Right lobe of liver (tissue), 6 donors: ENCODE data around the gene CASR. TPM values are rescaled to one million over a fixed set of nuclear protein-coding genes. Genes with fewer than 3 reads are reported as not detected.
"Not testable (repeated sequence)": the region's sequence is repeated elsewhere in the genome, so short reads cannot be mapped to it uniquely, and the experiment has no call there.

Experiments used
- ATAC-seq, 4 donors: fragments of 200-7000 bp; cut with Tn5 transposase; one replicate each; pipeline ENCODE4 v1.9.1; 2020; ENCODE audit warnings: mild to moderate bottlenecking in 4 of 4, moderate library complexity in 4 of 4
- DNase-seq, 3 donors: peaks; one replicate each; pipeline ENCODE4 v3.0.0-alpha.2; 2020
- H3K27ac ChIP-seq, 3 donors: fragments of 200-600 bp; one replicate each; pipeline ENCODE4 v1.8.0; 2022
- H3K27me3 ChIP-seq, 2 donors: fragments of 200-600 bp; one replicate each; pipeline ENCODE4 v1.8.0; 2022
- H3K36me3 ChIP-seq, 4 donors: fragments of 200-600 bp; sonication (generic) in 1 of 4; one replicate each; pipeline versions ENCODE4 v1.5.1 to v1.8.0; 2017 to 2022; ENCODE audit warnings: control low read depth in 1 of 4
- H3K4me1 ChIP-seq, 4 donors: fragments of 200-600 bp; sonication (generic) in 1 of 4; one replicate each; pipeline versions ENCODE4 v1.5.1 to v1.8.0; 2017 to 2022; ENCODE audit warnings: control low read depth in 1 of 4
- H3K4me3 ChIP-seq, 3 donors: fragments of 200-600 bp; one replicate each; pipeline ENCODE4 v1.8.0; 2022
- H3K9me3 ChIP-seq, 4 donors: fragments of 200-600 bp; sonication (generic) in 1 of 4; one replicate each; pipeline versions ENCODE4 v1.5.1 to v1.8.0; 2017 to 2022; ENCODE audit warnings: control low read depth in 1 of 4
- POLR2A ChIP-seq: fragments of 450-650 bp; IDR thresholded peaks from one replicate; pipeline ENCODE4 v1.6.1; 2017; ENCODE audit warnings: antibody characterized with exemption, mild to moderate bottlenecking
- WGBS: methylation state at CpG from one replicate; pipeline ENCODE4 v1.1.6; 2018; ENCODE audit warnings: low coverage, low lambda C conversion rate; ENCODE audit not compliant: insufficient coverage; ENCODE audit errors: missing lambda C conversion rate; 5-methylcytosine and 5-hydroxymethylcytosine counted together
- intact Hi-C, 2 donors: fragments of 100-400 bp; cut with DNase I; formaldehyde crosslinking; loops; one replicate each; pipeline versions ENCODE4 v1.11.2 to v1.14.1; 2022
- long read RNA-seq: library from polyadenylated mRNA; unstranded; transcript quantifications from one replicate; pipeline ENCODE4 v2.0.0, GENCODE V29; 2019
- total RNA-seq, 6 experiments: library from RNA; depleted of rRNA in 2 of 6; stranded (reverse); fragments of >200 nt in 2 of 6; fragmentation: NEBNext Ultra II Directional in 3 of 6; extraction: Animal tissue kit (Norgen Biotek cat#: 25700) in 3 of 6; gene quantifications; one replicate each; pipeline versions ENCODE4 v1.1.0 to v1.2.4, GENCODE V29; 2016 to 2023
- TF ChIP-seq, protein P1 (sequence below), 4 donors: fragments of 200-600 bp in 3 of 4; fragments of 450-650 bp in 1 of 4; IDR thresholded peaks; one replicate each; pipeline versions ENCODE4 v1.5.1 to v1.8.0; 2016 to 2022; ENCODE audit warnings: antibody characterized with exemption in 4 of 4, mild to moderate bottlenecking in 2 of 4
- donor health status: DM: no; HTN: yes; CAD: no.
- donor health status: DM: no; HTN: no; CAD: no.
- donor health status: DM: no; HTN: no; CAD: no.
- donor health status: DM: no; HTN: yes; CAD: no.
- donor health status: DM: no; HTN: yes; CAD: no.

Gene CASR
- under 1 TPM in 5 of 6 experiments, not detected in 1; 0.06 to 0.16 (median 0.13) TPM for total RNA-seq
- long read RNA-seq = 0 reads

DNA sequence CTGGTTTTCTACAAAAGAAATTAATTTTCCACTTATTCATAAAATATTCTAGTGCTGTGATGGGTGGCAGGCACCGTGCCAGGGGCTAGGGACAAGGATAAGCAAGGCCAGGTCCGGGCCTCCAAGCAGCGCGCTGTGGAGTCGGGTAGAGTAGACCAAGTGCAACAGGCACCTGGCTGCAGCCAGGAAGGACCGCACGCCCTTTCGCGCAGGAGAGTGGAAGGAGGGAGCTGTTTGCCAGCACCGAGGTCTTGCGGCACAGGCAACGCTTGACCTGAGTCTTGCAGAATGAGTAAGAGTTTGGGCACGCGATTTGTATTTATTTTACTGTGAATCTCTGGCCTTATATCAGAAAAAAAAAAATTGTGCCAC is at the start of gene CASR:
Gene CASR (plus strand): TSS at position 148 of the 372 bp plus-strand sequence. CDS start 70,522 bp downstream, outside the sequence.
- peak within 1 kb of the TSS in 2 of 3 donors; percentile 6 to 26 for H3K4me3 ChIP-seq
- no peak for TF ChIP-seq POLR2A
- TF ChIP-seq, protein P1, sequence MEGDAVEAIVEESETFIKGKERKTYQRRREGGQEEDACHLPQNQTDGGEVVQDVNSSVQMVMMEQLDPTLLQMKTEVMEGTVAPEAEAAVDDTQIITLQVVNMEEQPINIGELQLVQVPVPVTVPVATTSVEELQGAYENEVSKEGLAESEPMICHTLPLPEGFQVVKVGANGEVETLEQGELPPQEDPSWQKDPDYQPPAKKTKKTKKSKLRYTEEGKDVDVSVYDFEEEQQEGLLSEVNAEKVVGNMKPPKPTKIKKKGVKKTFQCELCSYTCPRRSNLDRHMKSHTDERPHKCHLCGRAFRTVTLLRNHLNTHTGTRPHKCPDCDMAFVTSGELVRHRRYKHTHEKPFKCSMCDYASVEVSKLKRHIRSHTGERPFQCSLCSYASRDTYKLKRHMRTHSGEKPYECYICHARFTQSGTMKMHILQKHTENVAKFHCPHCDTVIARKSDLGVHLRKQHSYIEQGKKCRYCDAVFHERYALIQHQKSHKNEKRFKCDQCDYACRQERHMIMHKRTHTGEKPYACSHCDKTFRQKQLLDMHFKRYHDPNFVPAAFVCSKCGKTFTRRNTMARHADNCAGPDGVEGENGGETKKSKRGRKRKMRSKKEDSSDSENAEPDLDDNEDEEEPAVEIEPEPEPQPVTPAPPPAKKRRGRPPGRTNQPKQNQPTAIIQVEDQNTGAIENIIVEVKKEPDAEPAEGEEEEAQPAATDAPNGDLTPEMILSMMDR (IDR thresholded peaks at IDR 0.05) = no peak
- intact Hi-C loops = no loop called here
- ATAC-seq (peak in 3 of 4 donors; percentile 17 to 34 (median 24)), DNase-seq (peak in 2 of 3 donors; percentile 23 to 57)
- 3% methylated on average over 14 of the region's 14 CpGs for whole genome bisulfite sequencing
- peaks cover 0 to 12% (median 0%) of the 10 kb centered on the region in 4 donors for H3K4me1 ChIP-seq
- H3K27me3 ChIP-seq = peaks cover 0 to 13% of the 10 kb centered on the region in 2 donors
- no peaks in the 10 kb centered on the region for H3K36me3 ChIP-seq
- no peaks in the 10 kb centered on the region for H3K9me3 ChIP-seq
- no peak within 1 kb of the TSS for H3K27ac ChIP-seq

DNA sequence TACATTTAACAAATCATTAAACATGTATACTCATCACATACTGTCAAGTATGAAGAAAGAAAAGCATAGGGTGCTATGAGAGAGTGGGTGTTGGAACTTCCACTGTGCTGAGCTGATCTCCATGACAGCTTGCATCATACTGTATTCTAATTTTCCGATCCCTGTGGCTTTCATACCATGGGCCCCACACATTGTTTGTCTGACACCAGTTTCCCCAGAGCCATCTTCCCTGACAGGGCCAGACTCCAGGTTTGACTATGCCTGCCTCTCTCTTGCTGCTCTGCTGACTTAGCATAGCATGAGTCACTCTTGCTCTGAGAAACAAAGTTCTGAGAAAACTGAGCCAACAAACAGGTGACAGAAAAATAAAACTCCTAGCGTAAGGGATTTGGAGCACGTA is 37.0 kb upstream of the CASR start:
- no peak for DNase-seq
- Histone ChIP-seq H3K36me3 (no peaks in the 10 kb centered on the region), H3K27me3 (no peaks in the 10 kb centered on the region), H3K9me3 (no peaks in the 10 kb centered on the region), H3K4me1 (no peaks in the 10 kb centered on the region), H3K4me3 (no peak overlapping the region), H3K27ac (no peak overlapping the region)
- intact Hi-C loops = no loop called here
- TF ChIP-seq, protein P1 (IDR thresholded peaks at IDR 0.05) = no peak
- no peak for TF ChIP-seq POLR2A
- no peak for ATAC-seq
- 84% methylated on average over 3 of the region's 3 CpGs for WGBS

- Histone ChIP-seq H3K4me1 (no peaks in the 10 kb centered on the region), H3K27ac (no peak overlapping the region), H3K4me3 (no peak overlapping the region), H3K36me3 (no peaks in the 10 kb centered on the region), H3K9me3 (no peaks in the 10 kb centered on the region), H3K27me3 (no peaks in the 10 kb centered on the region)
- ATAC-seq (no peak), DNase-seq (no peak)
- WGBS = 64% methylated on average over 2 of the region's 2 CpGs
- intact Hi-C loops = no loop called here
- TF ChIP-seq POLR2A = no peak
- TF ChIP-seq, protein P1 (IDR thresholded peaks at IDR 0.05) = no peak
These were observed 34.4 kb upstream of the CASR start for GRCh38 chr3:122148941-122149627.

DNA sequence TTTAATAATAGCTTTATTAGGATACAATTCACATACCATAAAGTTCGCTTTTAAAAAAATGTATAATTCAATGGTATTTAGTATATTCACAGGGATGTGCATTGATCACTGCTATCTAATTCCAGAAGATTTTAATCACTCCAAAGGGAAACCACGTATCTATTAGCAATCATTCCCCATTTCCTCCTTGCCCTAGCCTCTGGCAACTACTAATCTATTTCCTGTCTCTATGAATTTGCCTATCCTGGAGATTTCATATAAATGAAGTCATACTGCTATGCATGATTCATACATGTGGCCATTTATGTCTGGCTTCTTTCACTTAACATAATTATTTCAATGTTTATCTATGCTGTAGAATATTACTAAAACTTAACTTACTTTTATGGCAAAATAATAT is 32.0 kb upstream of the CASR start:
- TF ChIP-seq, protein P1 (IDR thresholded peaks at IDR 0.05) = no peak
- TF ChIP-seq POLR2A = no peak
- DNase-seq = no peak
- Histone ChIP-seq H3K4me3 (no peak overlapping the region), H3K4me1 (no peaks in the 10 kb centered on the region), H3K27me3 (no peaks in the 10 kb centered on the region), H3K9me3 (no peaks in the 10 kb centered on the region), H3K27ac (no peak overlapping the region), H3K36me3 (no peaks in the 10 kb centered on the region)
- WGBS = 36% methylated on average over 2 of the region's 2 CpGs
- intact Hi-C loops = no loop called here
- no peak for ATAC-seq

DNA sequence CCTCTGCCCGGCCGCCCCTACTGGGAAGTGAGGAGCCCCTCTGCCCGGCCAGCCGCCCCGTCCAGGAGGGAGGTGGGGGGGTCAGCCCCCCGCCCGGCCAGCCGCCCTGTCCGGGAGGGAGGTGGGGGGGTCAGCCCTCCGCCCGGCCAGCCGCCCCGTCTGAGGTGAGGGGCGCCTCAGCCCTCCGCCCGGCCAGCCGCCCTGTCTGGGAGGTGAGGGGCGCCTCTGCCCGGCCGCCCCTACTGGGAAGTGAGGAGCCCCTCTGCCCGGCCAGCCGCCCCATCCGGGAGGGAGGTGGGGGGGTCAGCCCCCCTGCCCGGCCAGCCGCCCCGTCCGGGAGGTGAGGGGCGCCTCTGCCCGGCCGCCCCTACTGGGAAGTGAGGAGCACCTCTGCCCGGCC is 18.5 kb upstream of the CASR start:
- H3K4me1 ChIP-seq, intact Hi-C loops, DNase-seq, H3K27ac ChIP-seq, H3K27me3 ChIP-seq, H3K4me3 ChIP-seq, H3K36me3 ChIP-seq, H3K9me3 ChIP-seq, ATAC-seq: not testable (repeated sequence)
- WGBS = no CpG with 5 or more reads among the region's 31 CpGs
